SIG-M5 (cell line): ENCODE measurements around the gene CYP46A1.

Source experiments
- DNase-seq: peaks from one replicate; lab custom pipeline; 2025; lab: John Stamatoyannopoulos, UW

CYP46A1 gene

DNA sequence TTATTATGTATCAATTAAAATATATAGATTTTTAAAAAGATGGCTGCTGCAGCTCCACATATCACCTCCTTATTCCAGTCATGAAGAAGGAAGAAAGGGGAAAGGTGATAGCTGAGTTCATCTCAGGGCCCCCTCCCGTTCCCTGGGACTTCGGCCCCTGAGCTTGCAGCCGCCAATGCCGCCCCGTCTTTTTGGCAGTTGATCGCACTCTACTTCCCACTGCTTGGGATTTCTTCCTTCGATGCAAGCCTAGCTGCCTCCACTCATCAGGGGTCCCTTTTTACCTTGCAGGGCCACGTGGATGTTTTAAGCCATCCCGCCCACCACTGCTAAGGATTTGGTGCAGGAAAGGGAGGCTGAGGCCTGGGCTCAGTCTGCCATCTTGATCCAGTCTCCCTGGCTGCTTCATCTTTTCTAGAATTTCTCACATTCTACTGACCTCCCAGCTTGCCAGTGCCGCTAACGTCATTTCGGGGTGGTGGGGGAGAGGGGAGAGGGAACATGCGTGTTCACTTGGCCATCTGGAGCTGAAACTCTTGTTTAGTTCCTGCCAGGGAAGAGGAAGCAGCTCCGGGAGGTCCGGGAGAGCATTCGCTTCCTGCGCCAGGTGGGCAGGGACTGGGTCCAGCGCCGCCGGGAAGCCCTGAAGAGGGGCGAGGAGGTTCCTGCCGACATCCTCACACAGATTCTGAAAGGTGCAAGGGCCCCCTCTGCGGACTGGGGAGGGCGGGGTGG lies 31.3 kb downstream of the CYP46A1 start:
- DNase-seq = no peak

DNA sequence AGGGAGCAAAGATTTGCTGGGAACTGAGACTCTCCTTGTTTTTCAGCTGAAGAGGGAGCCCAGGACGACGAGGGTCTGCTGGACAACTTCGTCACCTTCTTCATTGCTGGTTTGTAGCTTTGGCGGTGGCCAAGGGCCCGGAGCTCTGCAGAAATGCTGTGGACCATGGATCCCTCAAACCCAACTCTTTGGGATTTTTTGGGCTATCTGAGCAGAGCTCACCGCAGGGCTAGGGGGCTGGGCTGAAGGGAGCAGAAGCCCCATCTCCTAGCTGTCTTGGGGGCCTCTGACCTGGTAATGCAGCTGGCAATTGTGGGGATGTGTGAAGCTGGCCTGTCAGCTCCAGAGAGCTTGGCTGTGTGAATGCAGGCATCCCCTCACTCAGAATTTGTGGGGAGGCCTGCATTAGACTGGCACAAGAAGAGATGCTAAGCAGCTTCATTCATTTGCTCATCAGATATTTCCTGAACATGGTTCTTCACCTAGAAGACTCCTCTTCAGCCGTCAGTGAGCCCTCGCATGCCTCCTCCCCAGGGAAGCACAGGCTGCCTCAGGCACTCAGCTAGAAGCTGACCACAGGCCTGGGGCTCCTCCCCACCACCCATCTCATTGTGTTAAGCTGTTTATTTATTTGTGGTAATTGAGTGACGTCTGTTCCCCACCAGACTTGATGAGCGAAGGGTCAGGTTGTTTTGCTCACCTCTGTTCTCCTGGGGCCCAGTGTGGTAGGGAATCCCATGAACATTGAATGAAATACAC lies 32.2 kb downstream of the CYP46A1 start:
- DNase-seq = no peak

DNA sequence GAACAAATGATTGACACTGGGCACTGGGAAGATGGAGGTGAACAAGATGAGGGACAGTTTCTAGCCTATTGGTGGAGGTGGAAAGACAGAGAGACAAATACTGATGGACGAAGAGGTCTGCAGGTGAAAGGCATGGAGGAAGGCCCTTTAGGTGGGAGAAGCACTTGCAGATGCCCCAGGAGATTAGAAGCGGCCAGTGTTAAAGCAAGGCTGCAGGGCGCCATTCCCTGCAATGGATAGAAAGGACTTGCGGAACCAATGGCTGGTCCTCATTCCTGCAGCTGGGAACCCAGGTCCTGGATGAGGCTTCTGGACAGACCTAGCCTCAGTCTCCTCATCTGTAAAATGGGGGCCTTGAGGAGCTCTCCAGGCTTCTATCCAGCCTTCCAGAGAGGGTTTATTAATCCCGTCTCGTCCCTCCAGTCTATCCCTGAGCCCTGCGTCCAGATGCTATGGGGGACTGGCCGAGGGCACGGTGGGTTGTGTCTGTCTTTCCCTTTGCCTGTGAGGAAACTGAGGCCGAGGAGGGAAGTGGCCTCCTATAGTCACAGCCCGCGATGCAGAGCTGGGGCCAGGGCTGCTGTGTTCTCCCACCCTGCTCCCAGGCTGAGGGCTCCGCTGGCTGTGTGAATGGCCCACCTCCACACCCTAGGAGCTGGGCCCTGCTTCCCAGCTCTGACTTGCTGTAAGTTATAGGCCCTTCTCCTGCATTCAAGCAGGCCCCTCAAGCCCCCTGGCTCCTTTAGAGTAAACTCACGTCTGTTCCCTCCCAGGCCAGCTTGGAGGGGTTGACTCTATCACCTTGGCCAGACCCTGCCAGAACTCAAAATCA lies 33.0 kb downstream of the CYP46A1 start:
- DNase-seq = no peak

DNA sequence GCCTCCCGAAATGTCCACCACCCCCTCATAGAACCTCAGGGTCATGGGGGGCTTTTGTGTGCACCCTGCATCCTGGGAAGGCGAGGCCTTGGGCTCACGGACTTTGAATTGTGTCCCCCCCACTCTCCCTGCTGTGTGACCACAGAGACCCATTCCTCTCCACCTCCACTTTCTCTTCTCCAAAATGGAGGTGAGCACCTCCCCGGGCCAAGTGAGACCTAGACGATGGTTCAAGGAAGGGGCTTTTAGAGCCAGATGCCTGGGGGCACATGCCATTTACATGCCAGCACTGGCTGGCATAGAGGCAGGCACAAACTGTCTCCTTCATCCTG lies 33.5 kb downstream of the CYP46A1 start:
- no peak for DNase-seq

DNA sequence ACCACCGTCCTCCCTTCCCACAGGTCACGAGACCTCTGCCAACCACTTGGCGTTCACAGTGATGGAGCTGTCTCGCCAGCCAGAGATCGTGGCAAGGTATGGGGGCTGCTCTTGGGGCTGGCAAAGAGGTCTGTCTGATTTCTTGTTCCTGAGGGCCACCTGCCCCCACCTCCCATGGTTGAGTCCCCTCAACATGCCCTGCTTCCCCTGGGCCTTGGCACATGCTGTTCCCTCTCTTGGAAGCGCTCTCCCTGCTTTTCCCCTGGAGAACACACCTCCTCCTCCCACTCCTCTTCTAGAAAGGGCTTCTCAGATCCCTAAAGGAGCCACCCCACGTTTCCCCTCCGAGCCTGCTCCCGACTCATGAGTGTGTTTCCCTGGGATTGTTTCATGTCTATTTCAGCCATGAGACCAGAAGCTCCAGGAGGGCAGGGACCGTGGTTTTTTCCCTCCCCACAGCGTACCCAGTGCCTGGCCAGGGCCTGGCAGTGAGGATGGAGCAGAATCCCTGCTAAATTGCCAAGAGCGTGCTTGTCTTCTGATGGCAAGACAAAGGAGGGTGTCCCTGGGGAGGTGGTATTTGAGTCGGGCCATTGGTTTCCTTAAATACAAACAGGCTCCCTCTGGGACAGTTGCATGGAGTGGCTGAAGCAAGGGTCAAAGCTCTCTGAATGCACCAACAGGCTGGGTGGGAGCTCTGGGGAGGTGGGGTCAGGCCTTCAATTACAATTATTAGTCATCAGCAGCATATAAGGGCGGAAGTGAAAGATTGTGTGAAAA lies 34.1 kb downstream of the CYP46A1 start:
- DNase-seq = no peak

DNA sequence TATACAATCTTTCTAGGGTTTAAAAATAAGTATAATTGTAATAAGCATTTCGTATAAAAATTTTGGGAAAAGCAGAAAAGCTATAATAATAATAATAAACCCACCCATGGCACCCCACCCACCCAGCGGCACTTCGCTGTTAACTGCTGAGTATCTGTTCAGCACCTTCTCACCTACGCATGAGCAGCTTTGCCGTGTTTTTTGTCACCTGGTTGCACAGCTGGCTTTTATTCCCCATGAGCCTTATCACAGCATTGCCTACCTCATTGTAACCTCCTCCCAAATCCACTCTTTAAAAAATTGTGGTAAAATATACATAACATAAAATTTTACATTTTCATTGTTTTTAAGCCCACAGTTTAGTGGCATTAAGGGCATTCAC lies 34.7 kb downstream of the CYP46A1 start:
- no peak for DNase-seq

DNA sequence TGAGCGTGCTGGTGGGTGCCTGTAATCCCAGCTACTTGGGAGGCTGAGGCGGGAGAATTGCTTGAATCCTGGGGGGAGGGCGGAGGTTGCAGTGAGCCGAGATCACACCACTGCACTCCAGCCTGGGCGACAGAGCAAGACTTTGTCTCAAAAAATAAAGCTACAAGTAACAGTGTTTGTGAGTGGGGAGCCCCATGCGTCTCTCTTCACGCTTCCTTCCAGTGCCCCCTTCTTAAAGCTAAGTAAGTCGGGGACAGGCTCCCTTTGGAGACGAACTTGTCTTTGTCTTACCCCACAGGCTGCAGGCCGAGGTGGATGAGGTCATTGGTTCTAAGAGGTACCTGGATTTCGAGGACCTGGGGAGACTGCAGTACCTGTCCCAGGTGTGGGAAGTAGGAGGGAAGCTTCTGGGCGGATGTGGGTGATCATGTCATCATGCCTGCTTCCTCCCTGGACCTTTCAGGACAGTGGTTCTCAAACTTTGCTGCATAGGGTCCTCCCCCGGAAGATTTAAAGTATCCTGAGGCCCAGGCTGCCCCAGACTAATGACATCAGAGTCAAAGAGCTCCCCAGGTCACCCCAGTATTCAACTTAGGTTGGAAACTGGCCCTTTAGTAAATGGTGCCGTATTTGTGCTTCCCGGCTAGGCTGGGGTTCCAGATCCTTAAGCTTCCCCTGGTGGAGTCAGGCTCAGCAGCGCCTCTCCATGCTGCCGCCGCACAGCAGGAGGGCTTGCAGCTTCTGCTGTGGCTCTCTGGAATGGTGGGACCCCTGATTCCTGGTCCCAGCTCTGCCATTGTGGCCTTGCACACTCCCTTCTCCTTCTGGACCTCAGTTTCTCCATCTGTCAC lies 37.1 kb downstream of the CYP46A1 start:
- no peak for DNase-seq

DNA sequence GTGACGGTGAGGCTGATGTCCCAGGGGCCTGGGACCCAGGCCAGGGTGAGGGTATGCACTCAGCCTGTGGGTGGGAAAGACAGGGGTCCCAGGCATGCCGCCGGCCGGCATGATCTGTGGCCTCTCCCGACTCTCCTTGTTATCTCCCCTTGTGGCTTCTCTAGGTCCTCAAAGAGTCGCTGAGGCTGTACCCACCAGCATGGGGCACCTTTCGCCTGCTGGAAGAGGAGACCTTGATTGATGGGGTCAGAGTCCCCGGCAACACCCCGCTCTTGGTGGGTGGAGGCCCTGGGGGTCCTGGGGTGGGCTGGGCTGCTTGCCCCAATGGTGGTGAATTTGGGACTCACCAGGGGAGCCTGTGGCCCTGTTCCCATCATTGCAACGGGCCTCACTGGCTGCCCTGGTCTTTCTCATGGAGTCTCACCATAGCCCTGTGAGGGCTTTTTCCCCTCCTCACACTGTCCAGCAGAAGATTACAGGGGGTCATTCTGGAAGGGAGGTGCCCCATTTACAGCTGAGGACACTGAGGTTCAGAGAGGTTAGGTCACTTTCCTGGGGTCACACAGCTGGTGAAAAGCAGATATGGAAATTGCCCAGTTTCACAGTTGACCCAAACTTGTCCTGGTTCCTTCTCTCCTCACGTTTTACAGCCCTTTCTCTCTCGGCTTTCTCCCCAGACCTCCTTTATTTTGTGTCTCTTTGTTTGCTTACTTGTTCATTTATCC lies 37.9 kb downstream of the CYP46A1 start:
- DNase-seq = no peak

DNA sequence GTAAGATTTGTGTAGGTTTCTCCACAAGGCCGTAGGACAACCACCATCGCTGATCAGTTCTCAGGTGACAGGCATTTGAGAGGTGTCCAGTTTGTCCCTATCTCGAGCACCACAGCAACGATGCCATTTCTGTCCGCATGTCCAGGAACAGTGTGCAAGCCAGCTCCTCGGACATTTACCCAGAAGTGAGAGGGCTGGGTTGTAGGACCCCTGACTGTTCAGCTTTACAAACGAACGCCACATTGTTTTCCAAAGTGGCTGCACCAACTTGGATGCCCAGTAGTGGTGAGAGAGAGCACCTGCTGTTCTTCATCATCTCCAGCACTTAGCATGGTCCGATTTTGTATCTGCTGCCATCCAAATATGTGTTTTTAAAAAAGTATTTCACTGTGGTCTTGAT lies 38.6 kb downstream of the CYP46A1 start:
- no peak for DNase-seq

DNA sequence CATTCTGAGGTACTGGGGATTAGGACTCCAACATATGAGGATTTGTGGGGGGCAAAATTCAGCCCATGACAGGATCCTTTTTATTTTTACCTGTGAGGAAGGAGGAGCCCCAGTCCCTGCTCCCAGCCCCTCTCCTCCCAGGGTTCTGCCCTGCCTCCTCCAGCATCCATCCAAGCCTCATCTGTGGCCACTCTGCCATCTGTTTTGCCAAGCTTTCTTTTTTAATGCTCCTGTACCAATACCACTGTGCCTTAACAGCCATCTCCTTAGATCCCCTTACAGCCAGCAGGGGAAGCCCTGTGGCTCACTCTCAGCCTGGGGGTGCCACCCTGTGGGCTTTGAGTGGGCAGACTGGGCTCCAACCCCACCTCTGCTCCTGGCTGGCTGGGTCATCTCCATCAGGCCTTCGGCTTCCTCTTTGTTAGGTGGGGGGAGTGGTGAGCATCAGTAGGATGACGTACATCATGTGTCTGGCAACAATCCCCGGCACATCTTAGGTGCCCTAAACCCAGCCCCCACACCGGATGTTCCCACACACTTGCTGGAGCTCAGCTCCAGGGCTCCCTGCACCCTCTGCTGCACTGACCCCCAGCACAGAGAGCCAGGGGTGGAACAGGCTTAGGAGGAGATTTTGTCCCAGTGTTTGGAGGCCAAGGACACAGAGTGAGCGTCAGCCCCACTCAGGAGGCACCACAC lies 40.2 kb downstream of the CYP46A1 start:
- no peak for DNase-seq

DNA sequence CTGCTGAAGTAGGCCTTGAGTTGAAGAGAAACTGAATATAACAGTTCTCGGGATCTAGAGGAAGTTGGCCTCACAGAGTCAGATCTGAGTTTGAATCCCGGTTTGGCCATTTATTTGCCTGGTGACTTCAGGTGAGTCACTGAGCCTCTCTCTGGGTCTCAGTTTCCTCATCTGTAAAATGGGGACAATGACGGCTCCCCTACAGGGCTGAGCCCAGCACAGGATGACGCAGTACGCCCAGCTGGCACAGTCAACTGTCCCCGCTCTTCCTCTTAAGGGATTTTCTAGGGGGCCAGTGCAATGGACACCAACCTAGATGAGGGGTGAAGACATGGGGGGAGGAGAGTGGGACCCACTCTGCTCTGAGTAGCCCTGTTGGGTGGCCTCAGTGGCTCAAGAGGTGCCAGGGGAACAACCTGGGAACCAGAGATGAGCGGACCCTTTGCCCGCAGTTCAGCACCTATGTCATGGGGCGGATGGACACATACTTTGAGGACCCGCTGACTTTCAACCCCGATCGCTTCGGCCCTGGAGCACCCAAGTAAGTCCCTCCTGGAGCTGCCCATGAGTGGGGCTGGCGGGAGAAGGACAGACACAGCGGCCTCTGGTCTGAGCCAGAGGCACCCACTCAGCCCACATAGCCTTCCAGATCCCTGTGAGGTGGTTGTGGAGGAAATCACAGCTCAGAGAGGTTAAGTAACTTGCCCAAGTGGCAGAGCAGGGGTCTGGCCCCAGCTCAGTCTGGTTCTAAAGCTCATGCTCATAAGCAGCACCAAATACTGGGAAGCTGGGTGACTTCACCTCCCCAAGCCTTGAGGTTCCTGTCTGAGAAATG lies 41.1 kb downstream of the CYP46A1 start:
- no peak for DNase-seq

DNA sequence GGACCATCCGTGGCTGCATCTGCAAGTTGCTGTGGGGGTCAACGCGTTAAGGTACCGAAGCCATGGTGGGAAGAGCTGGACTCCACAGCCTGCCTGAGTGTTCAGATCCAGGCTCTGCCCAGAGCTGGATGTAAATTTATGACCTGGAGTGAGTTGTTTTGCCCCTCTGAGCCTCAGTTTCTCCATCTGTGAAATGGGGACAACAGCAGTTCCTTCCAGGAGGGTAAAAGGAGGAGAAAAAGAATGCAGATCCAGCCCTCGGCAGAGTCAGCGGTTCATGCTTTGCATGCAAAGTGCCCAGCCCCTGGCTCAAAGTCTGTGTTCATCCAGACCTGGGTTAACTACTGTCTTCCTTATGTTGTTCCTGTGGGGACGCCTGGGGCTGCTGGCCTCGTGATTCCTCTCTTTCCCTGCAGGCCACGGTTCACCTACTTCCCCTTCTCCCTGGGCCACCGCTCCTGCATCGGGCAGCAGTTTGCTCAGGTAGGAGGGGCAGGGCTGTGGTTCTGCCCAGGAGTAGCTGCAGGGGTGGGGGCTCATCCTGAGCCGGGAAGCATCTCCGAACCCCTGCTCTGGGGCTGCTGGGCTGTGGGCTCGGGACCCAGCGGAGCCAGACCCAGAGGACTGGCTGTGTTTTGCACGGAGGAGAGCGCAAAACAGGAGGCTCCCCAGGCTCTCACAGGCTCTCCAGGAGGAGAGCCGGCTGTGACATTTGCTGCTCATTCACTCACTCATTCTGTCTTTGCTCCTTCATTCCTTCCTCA lies 41.9 kb downstream of the CYP46A1 start:
- DNase-seq = no peak

DNA sequence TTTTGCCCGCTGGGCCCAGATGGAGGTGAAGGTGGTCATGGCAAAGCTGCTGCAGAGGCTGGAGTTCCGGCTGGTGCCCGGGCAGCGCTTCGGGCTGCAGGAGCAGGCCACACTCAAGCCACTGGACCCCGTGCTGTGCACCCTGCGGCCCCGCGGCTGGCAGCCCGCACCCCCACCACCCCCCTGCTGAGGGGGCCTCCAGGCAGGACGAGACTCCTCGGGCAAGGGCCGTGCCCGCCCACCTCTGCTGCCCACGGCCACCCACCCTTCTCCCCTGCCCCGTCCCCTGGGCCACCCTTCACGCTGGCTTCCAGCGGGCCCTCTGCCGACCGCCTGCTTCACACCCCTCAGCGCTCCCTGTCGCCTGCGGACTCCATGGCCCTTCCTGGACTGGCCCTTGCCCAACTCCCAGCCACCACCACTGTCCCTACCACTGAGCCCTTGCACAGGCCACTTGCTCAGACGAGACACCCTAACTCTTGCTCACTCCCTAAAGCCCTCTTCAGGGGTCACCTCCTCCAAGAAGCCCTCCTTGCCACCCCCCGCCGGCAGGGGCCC lies 42.5 kb downstream of the CYP46A1 start:
- no peak for DNase-seq

DNA sequence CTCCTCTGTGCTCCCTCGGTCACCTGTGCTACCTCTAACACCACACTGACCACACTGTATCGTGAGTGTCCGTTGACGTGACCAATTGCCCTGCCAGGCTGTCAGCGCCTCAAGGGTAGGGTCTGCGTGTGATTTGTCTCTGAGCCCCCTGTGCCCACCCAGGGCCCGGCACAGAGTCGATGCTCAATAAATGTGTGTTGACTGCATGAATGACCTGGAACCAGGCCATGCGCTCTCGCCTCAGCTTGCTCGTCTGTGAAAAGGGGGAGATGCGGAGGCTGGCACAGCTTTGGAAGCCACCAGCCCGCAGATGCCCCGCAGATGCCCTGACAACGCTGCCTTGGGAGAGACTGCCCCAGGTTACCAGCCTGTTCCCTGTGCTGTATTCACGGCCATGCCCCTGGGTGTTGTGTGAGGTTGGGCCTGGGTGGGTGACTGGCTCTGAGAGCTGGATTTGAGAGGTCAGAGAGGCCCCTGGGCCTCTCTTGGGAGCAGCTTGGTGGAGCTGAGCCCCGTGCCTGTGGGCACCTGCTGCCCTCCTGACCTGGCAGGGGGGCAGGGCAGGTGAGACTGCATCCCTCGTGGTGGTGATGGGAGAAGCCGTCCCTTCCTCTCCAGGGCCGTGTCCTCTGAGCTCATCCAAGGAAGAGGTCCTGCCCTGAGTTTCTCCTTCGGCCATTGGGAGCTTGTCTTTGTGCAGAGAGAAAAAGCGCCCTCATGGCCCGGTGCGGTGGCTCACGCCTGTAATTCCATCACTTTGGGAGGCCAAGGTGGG lies 43.2 kb downstream of the CYP46A1 start:
- DNase-seq = no peak

DNA sequence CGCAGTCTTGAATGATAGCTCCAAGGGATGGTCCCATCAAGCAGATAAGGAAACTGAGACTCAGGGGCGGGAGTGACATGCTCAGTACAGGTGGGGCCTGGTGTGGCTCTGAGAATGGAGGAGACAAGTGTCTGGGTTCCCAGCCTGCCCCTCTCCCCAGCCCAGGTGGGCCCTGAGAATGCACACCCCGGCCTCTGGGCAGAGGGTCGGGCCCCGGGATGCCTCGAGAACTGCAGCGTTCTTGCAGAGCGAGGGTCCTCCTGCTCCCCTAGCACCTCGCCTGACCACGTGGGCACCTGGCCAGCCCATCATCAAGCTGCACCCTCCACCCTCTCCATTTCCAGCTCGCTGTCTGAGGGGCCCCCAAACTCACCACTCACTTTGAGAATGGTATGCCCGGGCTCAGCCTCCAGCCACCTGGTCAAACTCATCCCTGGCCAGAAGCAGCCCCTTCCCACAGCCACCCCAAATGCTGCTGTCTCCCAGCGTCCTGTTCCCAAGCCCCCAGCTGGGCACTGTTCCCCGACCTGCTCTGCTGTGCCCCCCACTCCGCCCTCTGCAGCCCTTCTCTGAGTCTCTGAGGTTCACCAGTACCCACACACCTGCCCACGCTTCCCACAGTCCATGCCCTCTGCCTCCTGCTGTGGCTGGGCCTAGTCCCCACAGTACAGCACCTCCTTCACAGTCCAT lies 44.3 kb downstream of the CYP46A1 start:
- no peak for DNase-seq

DNA sequence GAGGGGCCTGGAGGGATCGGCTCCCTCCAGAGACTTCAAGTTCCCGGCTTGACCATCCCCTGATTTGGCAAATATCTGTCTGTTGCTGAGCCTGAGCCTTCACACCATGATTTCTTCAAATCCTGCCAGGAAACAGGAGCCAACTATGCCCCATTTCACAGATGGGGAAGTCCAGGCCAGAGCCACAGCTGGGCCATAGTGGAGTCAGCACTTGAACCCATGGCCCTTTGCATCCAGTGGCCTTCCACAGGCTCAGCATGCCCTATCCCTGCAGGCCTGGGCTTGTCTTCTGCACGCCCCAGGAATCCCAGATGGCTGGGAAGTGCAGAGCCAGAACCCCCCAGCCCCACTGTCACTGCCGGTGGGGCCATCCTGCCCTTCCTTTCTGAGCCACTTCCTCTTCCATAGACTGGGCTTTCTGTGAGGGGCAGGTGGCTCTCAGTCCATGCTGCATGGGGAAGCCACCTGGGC lies 44.9 kb downstream of the CYP46A1 start:
- no peak for DNase-seq
